ENCODE data around the gene CRYGD. TPM values are rescaled to one million over a fixed set of nuclear protein-coding genes. Genes with fewer than 3 reads are reported as not detected.

The CRYGD gene
- total RNA-seq, 2 experiments from 2014 or later, result not detected

DNA sequence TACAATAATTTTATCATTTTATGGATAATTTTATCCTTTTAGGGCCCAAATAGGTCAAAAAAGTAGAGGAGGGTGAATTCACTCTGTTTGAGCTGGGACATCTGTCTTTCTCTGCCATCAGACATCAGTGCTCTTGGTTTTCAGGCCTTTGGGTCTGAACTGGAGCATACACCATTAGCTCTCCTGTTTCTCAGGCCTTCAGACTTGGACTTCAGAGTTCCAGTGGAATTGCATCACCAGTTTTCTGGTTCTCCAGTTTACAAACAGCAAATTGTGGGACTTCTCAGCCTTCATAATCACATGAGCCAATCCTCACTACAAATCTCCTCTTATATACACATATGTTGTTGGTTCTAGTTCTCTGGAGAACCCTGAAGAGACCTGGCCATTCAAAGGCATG, 33.9 kb downstream of the CRYGD start:
- intact Hi-C loops (cut with DNase I, micrococcal nuclease), result no loop called here
- Mint-ChIP-seq H3K4me1 (ENCODE audit: low read depth) (no peaks in the 10 kb centered on the region), H3K36me3 (ENCODE audit: low read depth) (no peaks in the 10 kb centered on the region), H3K27ac (no peak overlapping the region), H3K27me3 (no peaks in the 10 kb centered on the region), H3K9me3 (peaks cover 3% of the 10 kb centered on the region), H3K4me3 (no peak overlapping the region)
- ATAC-seq (ENCODE audit: poor library complexity), result no peak
- CTCF ChIA-PET, result interaction anchor here (1.4 kb wide), 1 partner anchor 12 kb away, joined by 3 read pairs; no protein-coding TSS in a partner anchor
- Histone ChIP-seq H3K4me1 (ENCODE audit: insufficient read depth, low read length) (no peaks in the 10 kb centered on the region), H3K27me3 (ENCODE audit: control insufficient read depth in 1 of 2, insufficient read depth in 2 of 2, low read length in 2 of 2) (no peaks in the 10 kb centered on the region), H3K27ac (ENCODE audit: low read depth in 1 of 2, low read length in 2 of 2) (no peak overlapping the region), H3K4me3 (ENCODE audit: low read length) (no peak overlapping the region), H3K36me3 (ENCODE audit: insufficient read depth, low read length) (no peaks in the 10 kb centered on the region), H3K9me3 (ENCODE audit: control insufficient read depth in 1 of 2, insufficient read depth in 1 of 2, low read length in 2 of 2) (peaks cover 0 to 5% of the 10 kb centered on the region in 2 experiments)
- TF ChIP-seq, protein P1, sequence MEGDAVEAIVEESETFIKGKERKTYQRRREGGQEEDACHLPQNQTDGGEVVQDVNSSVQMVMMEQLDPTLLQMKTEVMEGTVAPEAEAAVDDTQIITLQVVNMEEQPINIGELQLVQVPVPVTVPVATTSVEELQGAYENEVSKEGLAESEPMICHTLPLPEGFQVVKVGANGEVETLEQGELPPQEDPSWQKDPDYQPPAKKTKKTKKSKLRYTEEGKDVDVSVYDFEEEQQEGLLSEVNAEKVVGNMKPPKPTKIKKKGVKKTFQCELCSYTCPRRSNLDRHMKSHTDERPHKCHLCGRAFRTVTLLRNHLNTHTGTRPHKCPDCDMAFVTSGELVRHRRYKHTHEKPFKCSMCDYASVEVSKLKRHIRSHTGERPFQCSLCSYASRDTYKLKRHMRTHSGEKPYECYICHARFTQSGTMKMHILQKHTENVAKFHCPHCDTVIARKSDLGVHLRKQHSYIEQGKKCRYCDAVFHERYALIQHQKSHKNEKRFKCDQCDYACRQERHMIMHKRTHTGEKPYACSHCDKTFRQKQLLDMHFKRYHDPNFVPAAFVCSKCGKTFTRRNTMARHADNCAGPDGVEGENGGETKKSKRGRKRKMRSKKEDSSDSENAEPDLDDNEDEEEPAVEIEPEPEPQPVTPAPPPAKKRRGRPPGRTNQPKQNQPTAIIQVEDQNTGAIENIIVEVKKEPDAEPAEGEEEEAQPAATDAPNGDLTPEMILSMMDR (IDR thresholded peaks at IDR 0.05), result no peak
- POLR2A ChIA-PET, result interaction anchor here (0.8 kb wide), 1 partner anchor 16 kb away, joined by 3 read pairs; no protein-coding TSS in a partner anchor
- DNase-seq, result no peak

DNA sequence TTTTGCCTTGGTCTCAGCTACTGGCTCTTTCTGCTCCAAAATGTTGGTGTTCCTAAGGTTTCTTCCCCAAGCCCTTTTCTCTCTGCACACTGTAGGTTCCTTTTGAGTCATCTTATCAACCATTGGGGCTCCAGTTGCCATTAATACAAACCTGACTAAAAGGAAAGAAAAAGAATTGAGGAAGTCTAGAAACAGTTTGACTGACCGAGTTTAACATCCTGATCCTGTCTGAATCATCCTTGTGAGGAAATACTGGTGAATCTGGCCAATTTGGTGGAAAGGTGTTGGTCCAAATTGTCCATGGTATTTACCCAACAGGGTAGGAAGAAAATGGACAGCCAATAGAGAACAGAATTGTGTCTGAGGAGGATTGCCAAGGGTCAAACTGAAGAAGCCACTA, 38.3 kb downstream of the CRYGD start:
- Mint-ChIP-seq H3K36me3 (ENCODE audit: low read depth) (no peaks in the 10 kb centered on the region), H3K27ac (no peak overlapping the region), H3K4me3 (no peak overlapping the region), H3K9me3 (peaks cover 3% of the 10 kb centered on the region), H3K4me1 (ENCODE audit: low read depth) (no peaks in the 10 kb centered on the region), H3K27me3 (peaks cover 6% of the 10 kb centered on the region)
- Histone ChIP-seq H3K4me3 (ENCODE audit: low read length) (no peak overlapping the region), H3K27ac (ENCODE audit: low read depth in 1 of 2, low read length in 2 of 2) (no peak overlapping the region), H3K4me1 (ENCODE audit: insufficient read depth, low read length) (no peaks in the 10 kb centered on the region), H3K9me3 (ENCODE audit: control insufficient read depth in 1 of 2, insufficient read depth in 1 of 2, low read length in 2 of 2) (peaks cover 0 to 5% of the 10 kb centered on the region in 2 experiments), H3K27me3 (ENCODE audit: control insufficient read depth in 1 of 2, insufficient read depth in 2 of 2, low read length in 2 of 2) (no peaks in the 10 kb centered on the region), H3K36me3 (ENCODE audit: insufficient read depth, low read length) (no peaks in the 10 kb centered on the region)
- intact Hi-C loops (cut with DNase I, micrococcal nuclease), result no loop called here
- TF ChIP-seq, protein P1 (IDR thresholded peaks at IDR 0.05), result no peak
- ChIA-PET POLR2A (no interaction called here), CTCF (no interaction called here)
- no peak for ATAC-seq (ENCODE audit: poor library complexity)
- DNase-seq, result no peak

DNA sequence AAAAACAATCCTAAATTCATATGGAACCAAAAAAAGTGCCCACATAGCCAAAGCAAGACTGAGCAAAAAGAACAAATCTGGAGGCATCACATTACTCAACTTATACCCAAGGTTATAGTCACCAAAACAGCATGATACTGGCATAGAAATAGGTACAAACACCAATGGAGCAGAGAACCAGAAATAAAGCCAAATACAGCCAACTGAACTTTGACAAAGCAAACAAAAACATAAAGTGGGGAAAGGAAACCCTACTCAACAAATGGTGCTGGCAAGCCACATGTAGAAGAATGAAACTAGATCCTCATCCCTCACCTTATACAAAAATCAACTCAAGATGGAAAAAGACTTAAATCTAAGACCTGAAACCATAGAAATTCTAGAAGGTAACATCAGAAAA, 40.5 kb downstream of the CRYGD start:
- H3K9me3 ChIP-seq (ENCODE audit: control insufficient read depth in 1 of 2, insufficient read depth in 1 of 2, low read length in 2 of 2), result no peaks in the 10 kb centered on the region
- no peak overlapping the region for H3K4me3 Mint-ChIP-seq
- ChIA-PET POLR2A (no interaction called here), CTCF (no interaction called here)
- H3K27me3 ChIP-seq (ENCODE audit: control insufficient read depth in 1 of 2, insufficient read depth in 2 of 2, low read length in 2 of 2), result no peaks in the 10 kb centered on the region
- H3K36me3 Mint-ChIP-seq (ENCODE audit: low read depth), result no peaks in the 10 kb centered on the region
- intact Hi-C loops (cut with DNase I, micrococcal nuclease), result no loop called here
- no peak overlapping the region for H3K27ac Mint-ChIP-seq
- H3K4me3 ChIP-seq (ENCODE audit: low read length), result no peak overlapping the region
- ATAC-seq (ENCODE audit: poor library complexity), result no peak
- peaks cover 1% of the 10 kb centered on the region for H3K9me3 Mint-ChIP-seq
- peaks cover 6% of the 10 kb centered on the region for H3K27me3 Mint-ChIP-seq
- H3K4me1 ChIP-seq (ENCODE audit: insufficient read depth, low read length), result no peaks in the 10 kb centered on the region
- DNase-seq, result no peak
- H3K36me3 ChIP-seq (ENCODE audit: insufficient read depth, low read length), result no peaks in the 10 kb centered on the region
- H3K27ac ChIP-seq (ENCODE audit: low read depth in 1 of 2, low read length in 2 of 2), result no peak overlapping the region
- no peaks in the 10 kb centered on the region for H3K4me1 Mint-ChIP-seq (ENCODE audit: low read depth)
- TF ChIP-seq, protein P1 (IDR thresholded peaks at IDR 0.05), result no peak
